ENCODE results near the gene PLCXD3.

DNA sequence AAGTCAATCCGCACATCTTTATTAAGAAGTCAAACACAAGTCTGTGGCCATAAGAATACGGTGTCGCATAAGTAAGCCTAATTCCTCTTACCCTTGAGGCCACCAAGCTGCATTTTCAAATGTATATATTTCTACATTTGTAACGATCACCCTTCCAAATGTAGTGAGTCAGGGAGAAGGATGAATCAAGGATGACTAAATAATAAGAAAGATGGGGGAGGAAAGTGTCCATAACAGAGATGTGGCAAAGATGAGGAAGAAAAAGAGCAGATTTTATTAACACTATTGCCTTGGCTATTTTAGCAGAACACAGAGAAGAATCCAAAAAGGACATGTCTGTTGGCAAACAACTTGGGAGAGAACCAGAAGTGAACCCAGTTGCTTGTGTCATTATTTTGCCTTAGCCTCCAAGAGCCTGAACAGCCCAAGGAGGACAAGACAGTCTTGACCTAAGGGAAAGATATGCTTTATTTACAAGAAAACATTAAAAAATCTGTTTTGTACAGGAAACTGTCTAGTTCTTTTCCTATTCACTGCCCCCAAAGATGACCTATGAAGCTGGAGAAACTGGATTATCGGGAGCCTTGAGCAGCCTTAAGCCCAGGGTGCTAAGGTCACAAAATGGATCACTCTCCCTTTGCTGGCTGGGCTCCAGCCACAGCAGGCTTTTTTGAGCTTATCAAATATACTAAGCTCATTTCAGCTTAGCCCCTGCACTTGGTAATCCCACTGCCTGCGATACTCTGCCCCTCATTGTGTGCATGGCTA is 101.5 kb downstream of the PLCXD3 start:
- TF ChIP-seq, protein P1, sequence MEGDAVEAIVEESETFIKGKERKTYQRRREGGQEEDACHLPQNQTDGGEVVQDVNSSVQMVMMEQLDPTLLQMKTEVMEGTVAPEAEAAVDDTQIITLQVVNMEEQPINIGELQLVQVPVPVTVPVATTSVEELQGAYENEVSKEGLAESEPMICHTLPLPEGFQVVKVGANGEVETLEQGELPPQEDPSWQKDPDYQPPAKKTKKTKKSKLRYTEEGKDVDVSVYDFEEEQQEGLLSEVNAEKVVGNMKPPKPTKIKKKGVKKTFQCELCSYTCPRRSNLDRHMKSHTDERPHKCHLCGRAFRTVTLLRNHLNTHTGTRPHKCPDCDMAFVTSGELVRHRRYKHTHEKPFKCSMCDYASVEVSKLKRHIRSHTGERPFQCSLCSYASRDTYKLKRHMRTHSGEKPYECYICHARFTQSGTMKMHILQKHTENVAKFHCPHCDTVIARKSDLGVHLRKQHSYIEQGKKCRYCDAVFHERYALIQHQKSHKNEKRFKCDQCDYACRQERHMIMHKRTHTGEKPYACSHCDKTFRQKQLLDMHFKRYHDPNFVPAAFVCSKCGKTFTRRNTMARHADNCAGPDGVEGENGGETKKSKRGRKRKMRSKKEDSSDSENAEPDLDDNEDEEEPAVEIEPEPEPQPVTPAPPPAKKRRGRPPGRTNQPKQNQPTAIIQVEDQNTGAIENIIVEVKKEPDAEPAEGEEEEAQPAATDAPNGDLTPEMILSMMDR (conservative IDR thresholded peaks at IDR 0.05), result no peak
- no peak for TF ChIP-seq ZFX (IDR thresholded peaks at IDR 0.05)

Measured in C4-2B (cell line).